K562 (cell line): ENCODE measurements around the gene CD79A. TPM values are rescaled to one million over a fixed set of nuclear protein-coding genes. Genes with fewer than 3 reads are reported as not detected.
A peak's percentile ranks its signal among the peaks of the same experiment; 100 is the strongest.

Experiments
- ATF7 ChIP-seq: fragments of 450-650 bp; IDR thresholded peaks from 2 replicates; pipeline ENCODE4 v1.7.1; 2014; ENCODE audit warnings: mild to moderate bottlenecking, moderate library complexity
- BRD9 ChIP-seq: fragments of 450-650 bp; IDR thresholded peaks from 2 replicates; pipeline ENCODE4 v1.6.1; 2018; ENCODE audit warnings: low read depth; ENCODE audit not compliant: partially characterized antibody
- CREB1 ChIP-seq, 2 experiments: sonication (generic) in 1 of 2; formaldehyde crosslinking in 1 of 2; IDR thresholded peaks; 2 replicates each; pipeline versions ENCODE4 v1.6.1 to v1.8.0; 2012 to 2022; ENCODE audit warnings: inconsistent platforms in 1 of 2, mild to moderate bottlenecking in 1 of 2, missing genetic modification reagents in 1 of 2, moderate library complexity in 1 of 2
- DACH1 ChIP-seq: fragments of 450-650 bp; IDR thresholded peaks from 2 replicates; pipeline ENCODE4 v1.6.1; 2018; ENCODE audit not compliant: partially characterized antibody
- DPF2 ChIP-seq: fragments of 450-650 bp; IDR thresholded peaks from 2 replicates; pipeline ENCODE4 v1.6.1; 2016
- ETV6 ChIP-seq, 3 experiments: fragments of 150-350 bp in 1 of 3; sonication (generic) in 1 of 3; formaldehyde crosslinking in 1 of 3; IDR thresholded peaks; 2 replicates each; pipeline versions ENCODE4 v1.6.1 to v1.8.0; 2014 to 2022; ENCODE audit warnings: borderline replicate concordance in 2 of 3, low read depth in 2 of 3, antibody characterized with exemption in 1 of 3, low read length in 1 of 3, mild to moderate bottlenecking in 1 of 3, missing genetic modification reagents in 1 of 3
- HDAC1 ChIP-seq, 2 experiments: fragments of 450-650 bp; IDR thresholded peaks; 2 replicates each; pipeline ENCODE4 v1.6.1; 2016 to 2017; ENCODE audit warnings: inconsistent platforms in 1 of 2, mild to moderate bottlenecking in 1 of 2, moderate library complexity in 1 of 2
- HDAC6 ChIP-seq: IDR thresholded peaks from 2 replicates; pipeline ENCODE4 v1.6.1; 2012; ENCODE audit warnings: low read depth, mild to moderate bottlenecking, control low read depth, inconsistent platforms, low read length, moderate library complexity
- HMG20B ChIP-seq: fragments of 250-450 bp; sonication (Bioruptor Pico); IDR thresholded peaks from 2 replicates; pipeline ENCODE4 v1.5.0; 2021; ENCODE audit warnings: mild to moderate bottlenecking
- IRF2 ChIP-seq: sonication (generic); formaldehyde crosslinking; IDR thresholded peaks from 2 replicates; pipeline ENCODE4 v1.8.1; 2022; ENCODE audit warnings: mild to moderate bottlenecking, missing genetic modification reagents
- KHSRP ChIP-seq: fragments of 450-650 bp; IDR thresholded peaks from 2 replicates; pipeline ENCODE4 v1.6.1; 2017
- NFIX ChIP-seq: fragments of 250-450 bp; sonication (Bioruptor Pico); IDR thresholded peaks from 2 replicates; pipeline ENCODE4 v1.4.0; 2020; ENCODE audit warnings: low read depth, mild to moderate bottlenecking, moderate library complexity
- PPARD ChIP-seq: fragments of 250-450 bp; sonication (Bioruptor Pico); IDR thresholded peaks from 2 replicates; pipeline ENCODE4 v1.8.0; 2022; ENCODE audit warnings: inconsistent platforms, mild to moderate bottlenecking, moderate library complexity
- SMARCC2 ChIP-seq: fragments of 450-650 bp; IDR thresholded peaks from 2 replicates; pipeline ENCODE4 v1.6.1; 2017; ENCODE audit warnings: antibody characterized with exemption, moderate library complexity, mild to moderate bottlenecking, low read depth
- SNRNP70 ChIP-seq: fragments of 200-400 bp; formaldehyde crosslinking; optimal IDR thresholded peaks from 2 replicates; pipeline ENCODE3; 2017; ENCODE audit warnings: low read depth, low read length
- SPI1 ChIP-seq: IDR thresholded peaks from 2 replicates; pipeline ENCODE4 v1.6.1; 2011; ENCODE audit warnings: low read depth, low read length, control low read depth, borderline replicate concordance
- SREBF2 ChIP-seq: sonication (generic); formaldehyde crosslinking; IDR thresholded peaks from 2 replicates; pipeline ENCODE4 v1.4.0; 2020; ENCODE audit warnings: mild to moderate bottlenecking, missing genetic modification reagents
- TCF3 ChIP-seq: sonication (generic); formaldehyde crosslinking; IDR thresholded peaks from 2 replicates; pipeline ENCODE4 v1.4.0; 2020; ENCODE audit warnings: mild to moderate bottlenecking, missing genetic modification reagents
- ZBTB17 ChIP-seq: fragments of 450-650 bp; formaldehyde crosslinking; IDR thresholded peaks from 2 replicates; pipeline ENCODE4 v1.4.0; 2020; ENCODE audit warnings: mild to moderate bottlenecking
- ZFP30 ChIP-seq: fragments of 250-450 bp; sonication (Bioruptor Pico); IDR thresholded peaks from 2 replicates; pipeline ENCODE4 v1.8.0; 2022; ENCODE audit warnings: moderate library complexity, mild to moderate bottlenecking, inconsistent platforms, borderline replicate concordance
- ZKSCAN1 ChIP-seq: fragments of 150-350 bp; IDR thresholded peaks from 2 replicates; pipeline ENCODE4 v1.6.1; 2016; ENCODE audit warnings: low read depth, low read length
- ZNF143 ChIP-seq: sonication (generic); formaldehyde crosslinking; IDR thresholded peaks from 2 replicates; pipeline ENCODE4 v1.9.0; 2022; ENCODE audit warnings: mild to moderate bottlenecking, missing genetic modification reagents
- ZNF146 ChIP-seq: IDR thresholded peaks from one replicate; pipeline ENCODE4 v1.6.1; 2018; ENCODE audit warnings: missing compliant biosample characterization; ENCODE audit not compliant: unreplicated experiment
- ZNF175 ChIP-seq: fragments of 200-800 bp; sonication (Bioruptor generic); IDR thresholded peaks from 2 replicates; pipeline ENCODE4 v1.6.1; 2016; ENCODE audit warnings: low read depth, mild to moderate bottlenecking, missing genetic modification characterization, missing compliant biosample characterization
- polyA plus RNA-seq, 8 experiments: library from polyadenylated mRNA; depleted of rRNA in 4 of 8; stranded (reverse) in 5 of 8; unstranded in 3 of 8; fragments of >200 nt; fragmentation: Nextera tagmentation in 2 of 8; fragmentation: Illumina TruSeq in 1 of 8; extraction: Ambion mirVana in 2 of 8; extraction: Trizol in 1 of 8; gene quantifications; 2 replicates each; pipeline versions ENCODE4 v1.2.1 to v1.2.3, GENCODE V29; 2011 to 2014; ENCODE audit warnings: inconsistent platforms in 1 of 8, missing spikeins in 1 of 8
- total RNA-seq, 7 experiments: library from RNA; depleted of rRNA in 6 of 7; stranded (reverse); fragments of >200 nt in 6 of 7; fragmentation: Illumina TruSeq in 2 of 7; extraction: Trizol in 2 of 7; gene quantifications; 2 replicates each; pipeline versions ENCODE4 v1.2.1 to v1.2.3, GENCODE V29; 2011 to 2021; ENCODE audit warnings: low replicate concordance in 1 of 7
- TF ChIP-seq, protein P1 (sequence below): sonication (generic); formaldehyde crosslinking; IDR thresholded peaks from 2 replicates; pipeline ENCODE4 v1.8.1; 2023; ENCODE audit warnings: mild to moderate bottlenecking, missing genetic modification reagents
- TF ChIP-seq, protein P2 (sequence below): fragments of 450-650 bp; IDR thresholded peaks from 2 replicates; pipeline ENCODE4 v1.6.1; 2016; ENCODE audit warnings: missing biosample characterization, missing genetic modification characterization

CD79A gene
- total and polyA plus RNA-seq, 9 of the 15 experiments (the other 6 are each of a cell fraction or from before 2014, with no cell fraction given), result 0.04 to 0.72 (median 0.17) TPM; not detected in 3

DNA sequence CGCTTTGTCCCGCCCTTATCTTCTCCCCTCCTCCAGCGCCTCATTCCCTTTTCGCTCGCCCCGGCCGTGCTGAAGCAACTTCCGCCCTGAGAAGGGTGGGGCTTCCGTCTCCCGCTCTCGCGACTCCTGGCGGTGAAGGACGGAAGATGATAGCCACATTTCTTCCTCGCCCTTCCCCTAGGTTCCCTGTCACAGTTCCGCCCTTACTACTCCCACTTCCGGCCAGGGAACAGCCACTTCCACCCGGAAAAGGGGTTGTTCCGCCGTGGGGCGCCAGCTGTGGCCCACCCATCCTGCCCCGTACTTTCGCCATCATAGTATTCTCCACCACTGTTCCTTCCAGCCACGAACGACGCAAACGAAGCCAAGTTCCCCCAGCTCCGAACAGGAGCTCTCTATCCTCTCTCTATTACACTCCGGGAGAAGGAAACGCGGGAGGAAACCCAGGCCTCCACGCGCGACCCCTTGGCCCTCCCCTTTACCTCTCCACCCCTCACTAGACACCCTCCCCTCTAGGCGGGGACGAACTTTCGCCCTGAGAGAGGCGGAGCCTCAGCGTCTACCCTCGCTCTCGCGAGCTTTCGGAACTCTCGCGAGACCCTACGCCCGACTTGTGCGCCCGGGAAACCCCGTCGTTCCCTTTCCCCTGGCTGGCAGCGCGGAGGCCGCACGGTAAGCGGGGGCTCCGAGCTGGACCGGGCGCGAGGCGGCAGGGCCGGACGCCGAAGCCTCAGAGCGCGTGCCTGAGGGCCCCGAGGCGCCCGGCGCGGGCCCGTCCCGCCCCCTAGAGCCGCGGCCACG is 17.3 kb upstream of the CD79A start, which contains the start of gene RPS19 (continued):
- TF ChIP-seq ZNF175 (CRISPR knock-in tag) (no peak), SMARCC2 (no peak), NFIX (CRISPR knock-in tag) (no peak), TCF3 (CRISPR knock-in tag) (no peak; the same call in 1 of the 2 replicates), SREBF2 (no peak), DPF2 (peak; percentile 81), ZFP30 (no peak), ATF7 (peak; percentile 93), SNRNP70 (no peak), ZBTB17 (CRISPR knock-in tag) (peak; percentile 41; the same call in 1 of the 2 replicates), DACH1 (peak; percentile 75), HMG20B (CRISPR knock-in tag) (no peak), CREB1 (IDR thresholded peaks at IDR 0.05) (peak; percentile 79), CREB1 (CRISPR knock-in tag; IDR thresholded peaks at IDR 0.05) (peak; percentile 60), ZKSCAN1 (no peak), SPI1 (peak; percentile 79), HDAC1 (IDR thresholded peaks at IDR 0.05) (peak in 1 of 2 experiments; percentile 98; a peak in 2 of 4 replicates), ETV6 (IDR thresholded peaks at IDR 0.05; ENCODE audit: borderline replicate concordance in 1 of 2, low read depth in 2 of 2, low read length in 1 of 2) (peak; percentile 100), ETV6 (CRISPR knock-in tag; IDR thresholded peaks at IDR 0.05; ENCODE audit: borderline replicate concordance) (peak; percentile 97), ZNF143 (CRISPR knock-in tag) (no peak), ZNF146 (CRISPR knock-in tag) (no peak), PPARD (no peak), IRF2 (CRISPR knock-in tag) (no peak), KHSRP (no peak), HDAC6 (no peak), BRD9 (peak; percentile 26)
- TF ChIP-seq, protein P1, sequence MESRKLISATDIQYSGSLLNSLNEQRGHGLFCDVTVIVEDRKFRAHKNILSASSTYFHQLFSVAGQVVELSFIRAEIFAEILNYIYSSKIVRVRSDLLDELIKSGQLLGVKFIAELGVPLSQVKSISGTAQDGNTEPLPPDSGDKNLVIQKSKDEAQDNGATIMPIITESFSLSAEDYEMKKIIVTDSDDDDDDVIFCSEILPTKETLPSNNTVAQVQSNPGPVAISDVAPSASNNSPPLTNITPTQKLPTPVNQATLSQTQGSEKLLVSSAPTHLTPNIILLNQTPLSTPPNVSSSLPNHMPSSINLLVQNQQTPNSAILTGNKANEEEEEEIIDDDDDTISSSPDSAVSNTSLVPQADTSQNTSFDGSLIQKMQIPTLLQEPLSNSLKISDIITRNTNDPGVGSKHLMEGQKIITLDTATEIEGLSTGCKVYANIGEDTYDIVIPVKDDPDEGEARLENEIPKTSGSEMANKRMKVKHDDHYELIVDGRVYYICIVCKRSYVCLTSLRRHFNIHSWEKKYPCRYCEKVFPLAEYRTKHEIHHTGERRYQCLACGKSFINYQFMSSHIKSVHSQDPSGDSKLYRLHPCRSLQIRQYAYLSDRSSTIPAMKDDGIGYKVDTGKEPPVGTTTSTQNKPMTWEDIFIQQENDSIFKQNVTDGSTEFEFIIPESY (CRISPR knock-in tag), result no peak; the same call in 1 of the 2 replicates
- TF ChIP-seq, protein P2, sequence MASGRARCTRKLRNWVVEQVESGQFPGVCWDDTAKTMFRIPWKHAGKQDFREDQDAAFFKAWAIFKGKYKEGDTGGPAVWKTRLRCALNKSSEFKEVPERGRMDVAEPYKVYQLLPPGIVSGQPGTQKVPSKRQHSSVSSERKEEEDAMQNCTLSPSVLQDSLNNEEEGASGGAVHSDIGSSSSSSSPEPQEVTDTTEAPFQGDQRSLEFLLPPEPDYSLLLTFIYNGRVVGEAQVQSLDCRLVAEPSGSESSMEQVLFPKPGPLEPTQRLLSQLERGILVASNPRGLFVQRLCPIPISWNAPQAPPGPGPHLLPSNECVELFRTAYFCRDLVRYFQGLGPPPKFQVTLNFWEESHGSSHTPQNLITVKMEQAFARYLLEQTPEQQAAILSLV (tag), result no peak
